GM23338 (cell line): ENCODE data around the gene TLX1.

Experiments
- CREB1 ChIP-seq: fragments of 250-450 bp; sonication (Bioruptor Pico); IDR thresholded peaks from 2 replicates; pipeline ENCODE4 v1.5.0; 2020; ENCODE audit warnings: low read depth, mild to moderate bottlenecking, moderate library complexity
- CTCF ChIP-seq, 2 experiments: fragments of 200-600 bp in 1 of 2; sonication (generic) in 1 of 2; conservative IDR thresholded peaks; 2 replicates each; pipeline versions ENCODE4 v1.5.1 to v1.6.1; 2016 to 2017; ENCODE audit warnings: antibody characterized with exemption in 2 of 2, low read depth in 2 of 2, mild to moderate bottlenecking in 2 of 2, moderate library complexity in 1 of 2
- EZH2 ChIP-seq: fragments of 200-600 bp; sonication (generic); IDR thresholded peaks from one replicate; pipeline ENCODE4 v1.8.0; 2017; ENCODE audit warnings: antibody characterized with exemption, mild to moderate bottlenecking, low read depth; ENCODE audit not compliant: unreplicated experiment
- EZH2phosphoT487 ChIP-seq: fragments of 200-600 bp; sonication (generic); IDR thresholded peaks from one replicate; pipeline ENCODE4 v1.8.1; 2018; ENCODE audit warnings: antibody characterized with exemption; ENCODE audit not compliant: unreplicated experiment
- JUNB ChIP-seq: IDR thresholded peaks from one replicate; pipeline ENCODE4 v1.6.1; 2016; ENCODE audit warnings: antibody characterized with exemption; ENCODE audit not compliant: unreplicated experiment
- NANOG ChIP-seq: IDR thresholded peaks from 2 replicates; pipeline ENCODE4 v1.6.1; 2016; ENCODE audit warnings: antibody characterized with exemption, borderline replicate concordance
- POLR2AphosphoS5 ChIP-seq: IDR thresholded peaks from 2 replicates; pipeline ENCODE4 v1.6.1; 2016; ENCODE audit warnings: antibody characterized with exemption, low read depth
- REST ChIP-seq: IDR thresholded peaks from one replicate; pipeline ENCODE4 v1.6.1; 2018; ENCODE audit warnings: antibody characterized with exemption; ENCODE audit not compliant: unreplicated experiment
- STAT1 ChIP-seq: IDR thresholded peaks from one replicate; pipeline ENCODE4 v1.6.1; 2016; ENCODE audit warnings: antibody characterized with exemption; ENCODE audit not compliant: unreplicated experiment
- ZNF114 ChIP-seq: fragments of 250-450 bp; sonication (Bioruptor Pico); IDR thresholded peaks from 2 replicates; pipeline ENCODE4 v1.5.0; 2020; ENCODE audit warnings: mild to moderate bottlenecking, moderate library complexity
- ZNF331 ChIP-seq: fragments of 250-450 bp; sonication (Bioruptor Pico); IDR thresholded peaks from 2 replicates; pipeline ENCODE4 v1.5.0; 2020; ENCODE audit warnings: low read depth, mild to moderate bottlenecking, moderate library complexity
- TF ChIP-seq, protein P1 (sequence below): IDR thresholded peaks from 2 replicates; pipeline ENCODE4 v1.6.1; 2016; ENCODE audit warnings: antibody characterized with exemption
- TF ChIP-seq, protein P2 (sequence below): fragments of 250-450 bp; sonication (Bioruptor Pico); IDR thresholded peaks from 2 replicates; pipeline ENCODE4 v1.5.0; 2020; ENCODE audit warnings: mild to moderate bottlenecking, moderate library complexity

GRCh38 chr10:101145750-101146391 lies 14.8 kb downstream of the TLX1 start:
- TF ChIP-seq EZH2 (peak; percentile 83), CREB1 (no peak), CTCF (conservative IDR thresholded peaks at IDR 0.05; ENCODE audit: low read depth in 2 of 2) (no peak), REST (no peak), POLR2AphosphoS5 (no peak), EZH2phosphoT487 (peak; percentile 60), JUNB (no peak), NANOG (no peak), ZNF114 (CRISPR knock-in tag) (no peak), STAT1 (no peak), ZNF331 (CRISPR knock-in tag) (no peak)
- TF ChIP-seq, protein P1, sequence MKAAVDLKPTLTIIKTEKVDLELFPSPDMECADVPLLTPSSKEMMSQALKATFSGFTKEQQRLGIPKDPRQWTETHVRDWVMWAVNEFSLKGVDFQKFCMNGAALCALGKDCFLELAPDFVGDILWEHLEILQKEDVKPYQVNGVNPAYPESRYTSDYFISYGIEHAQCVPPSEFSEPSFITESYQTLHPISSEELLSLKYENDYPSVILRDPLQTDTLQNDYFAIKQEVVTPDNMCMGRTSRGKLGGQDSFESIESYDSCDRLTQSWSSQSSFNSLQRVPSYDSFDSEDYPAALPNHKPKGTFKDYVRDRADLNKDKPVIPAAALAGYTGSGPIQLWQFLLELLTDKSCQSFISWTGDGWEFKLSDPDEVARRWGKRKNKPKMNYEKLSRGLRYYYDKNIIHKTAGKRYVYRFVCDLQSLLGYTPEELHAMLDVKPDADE: no peak
- TF ChIP-seq, protein P2, sequence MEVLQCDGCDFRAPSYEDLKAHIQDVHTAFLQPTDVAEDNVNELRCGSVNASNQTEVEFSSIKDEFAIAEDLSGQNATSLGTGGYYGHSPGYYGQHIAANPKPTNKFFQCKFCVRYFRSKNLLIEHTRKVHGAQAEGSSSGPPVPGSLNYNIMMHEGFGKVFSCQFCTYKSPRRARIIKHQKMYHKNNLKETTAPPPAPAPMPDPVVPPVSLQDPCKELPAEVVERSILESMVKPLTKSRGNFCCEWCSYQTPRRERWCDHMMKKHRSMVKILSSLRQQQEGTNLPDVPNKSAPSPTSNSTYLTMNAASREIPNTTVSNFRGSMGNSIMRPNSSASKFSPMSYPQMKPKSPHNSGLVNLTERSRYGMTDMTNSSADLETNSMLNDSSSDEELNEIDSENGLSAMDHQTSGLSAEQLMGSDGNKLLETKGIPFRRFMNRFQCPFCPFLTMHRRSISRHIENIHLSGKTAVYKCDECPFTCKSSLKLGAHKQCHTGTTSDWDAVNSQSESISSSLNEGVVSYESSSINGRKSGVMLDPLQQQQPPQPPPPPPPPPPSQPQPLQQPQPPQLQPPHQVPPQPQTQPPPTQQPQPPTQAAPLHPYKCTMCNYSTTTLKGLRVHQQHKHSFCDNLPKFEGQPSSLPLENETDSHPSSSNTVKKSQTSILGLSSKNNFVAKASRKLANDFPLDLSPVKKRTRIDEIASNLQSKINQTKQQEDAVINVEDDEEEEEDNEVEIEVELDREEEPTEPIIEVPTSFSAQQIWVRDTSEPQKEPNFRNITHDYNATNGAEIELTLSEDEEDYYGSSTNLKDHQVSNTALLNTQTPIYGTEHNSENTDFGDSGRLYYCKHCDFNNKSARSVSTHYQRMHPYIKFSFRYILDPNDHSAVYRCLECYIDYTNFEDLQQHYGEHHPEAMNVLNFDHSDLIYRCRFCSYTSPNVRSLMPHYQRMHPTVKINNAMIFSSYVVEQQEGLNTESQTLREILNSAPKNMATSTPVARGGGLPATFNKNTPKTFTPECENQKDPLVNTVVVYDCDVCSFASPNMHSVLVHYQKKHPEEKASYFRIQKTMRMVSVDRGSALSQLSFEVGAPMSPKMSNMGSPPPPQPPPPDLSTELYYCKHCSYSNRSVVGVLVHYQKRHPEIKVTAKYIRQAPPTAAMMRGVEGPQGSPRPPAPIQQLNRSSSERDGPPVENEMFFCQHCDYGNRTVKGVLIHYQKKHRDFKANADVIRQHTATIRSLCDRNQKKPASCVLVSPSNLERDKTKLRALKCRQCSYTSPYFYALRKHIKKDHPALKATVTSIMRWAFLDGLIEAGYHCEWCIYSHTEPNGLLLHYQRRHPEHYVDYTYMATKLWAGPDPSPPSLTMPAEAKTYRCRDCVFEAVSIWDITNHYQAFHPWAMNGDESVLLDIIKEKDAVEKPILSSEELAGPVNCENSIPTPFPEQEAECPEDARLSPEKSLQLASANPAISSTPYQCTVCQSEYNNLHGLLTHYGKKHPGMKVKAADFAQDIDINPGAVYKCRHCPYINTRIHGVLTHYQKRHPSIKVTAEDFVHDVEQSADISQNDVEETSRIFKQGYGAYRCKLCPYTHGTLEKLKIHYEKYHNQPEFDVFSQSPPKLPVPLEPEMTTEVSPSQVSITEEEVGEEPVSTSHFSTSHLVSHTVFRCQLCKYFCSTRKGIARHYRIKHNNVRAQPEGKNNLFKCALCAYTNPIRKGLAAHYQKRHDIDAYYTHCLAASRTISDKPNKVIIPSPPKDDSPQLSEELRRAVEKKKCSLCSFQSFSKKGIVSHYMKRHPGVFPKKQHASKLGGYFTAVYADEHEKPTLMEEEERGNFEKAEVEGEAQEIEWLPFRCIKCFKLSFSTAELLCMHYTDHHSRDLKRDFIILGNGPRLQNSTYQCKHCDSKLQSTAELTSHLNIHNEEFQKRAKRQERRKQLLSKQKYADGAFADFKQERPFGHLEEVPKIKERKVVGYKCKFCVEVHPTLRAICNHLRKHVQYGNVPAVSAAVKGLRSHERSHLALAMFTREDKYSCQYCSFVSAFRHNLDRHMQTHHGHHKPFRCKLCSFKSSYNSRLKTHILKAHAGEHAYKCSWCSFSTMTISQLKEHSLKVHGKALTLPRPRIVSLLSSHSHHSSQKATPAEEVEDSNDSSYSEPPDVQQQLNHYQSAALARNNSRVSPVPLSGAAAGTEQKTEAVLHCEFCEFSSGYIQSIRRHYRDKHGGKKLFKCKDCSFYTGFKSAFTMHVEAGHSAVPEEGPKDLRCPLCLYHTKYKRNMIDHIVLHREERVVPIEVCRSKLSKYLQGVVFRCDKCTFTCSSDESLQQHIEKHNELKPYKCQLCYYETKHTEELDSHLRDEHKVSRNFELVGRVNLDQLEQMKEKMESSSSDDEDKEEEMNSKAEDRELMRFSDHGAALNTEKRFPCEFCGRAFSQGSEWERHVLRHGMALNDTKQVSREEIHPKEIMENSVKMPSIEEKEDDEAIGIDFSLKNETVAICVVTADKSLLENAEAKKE (CRISPR knock-in tag): no peak
